ENCODE measurements around the gene OBSCN.

The OBSCN gene

GRCh38 chr1:228281631-228282328 is 73.9 kb downstream of the OBSCN start:
- CTCF ChIA-PET: interaction anchor here (1.5 kb wide), 1 partner anchor 151 kb away, joined by 4 read pairs; no protein-coding TSS in a partner anchor
- TF ChIP-seq FOXM1 (IDR thresholded peaks at IDR 0.05; ENCODE audit: borderline replicate concordance) (no peak), LEF1 (IDR thresholded peaks at IDR 0.05; ENCODE audit: borderline replicate concordance) (no peak), TARDBP (IDR thresholded peaks at IDR 0.05) (no peak), BHLHE40 (IDR thresholded peaks at IDR 0.05; ENCODE audit: borderline replicate concordance) (no peak), HDGF (IDR thresholded peaks at IDR 0.05; ENCODE audit: borderline replicate concordance) (no peak), ELF4 (IDR thresholded peaks at IDR 0.05) (no peak), SP1 (IDR thresholded peaks at IDR 0.05) (no peak), SUZ12 (IDR thresholded peaks at IDR 0.05) (no peak), FOXK2 (IDR thresholded peaks at IDR 0.05) (no peak), ZNF384 (IDR thresholded peaks at IDR 0.05) (no peak), PKNOX1 (IDR thresholded peaks at IDR 0.05) (no peak), FOXA1 (IDR thresholded peaks at IDR 0.05) (no peak), NFRKB (IDR thresholded peaks at IDR 0.05) (no peak), CTBP1 (IDR thresholded peaks at IDR 0.05; ENCODE audit: borderline replicate concordance) (no peak)
- POLR2A ChIA-PET: no interaction called here
- no peak for DNase-seq (ENCODE audit: extremely low spot score)

GRCh38 chr1:228282329-228283042 is 74.6 kb downstream of the OBSCN start:
- ChIA-PET POLR2A (no interaction called here), CTCF (interaction anchor here (1.5 kb wide), 1 partner anchor 152 kb away, joined by 4 read pairs; no protein-coding TSS in a partner anchor)
- DNase-seq (ENCODE audit: extremely low spot score): no peak
- TF ChIP-seq SUZ12 (IDR thresholded peaks at IDR 0.05): no peak
- TF ChIP-seq PKNOX1 (IDR thresholded peaks at IDR 0.05): no peak
- TF ChIP-seq BHLHE40 (IDR thresholded peaks at IDR 0.05; ENCODE audit: borderline replicate concordance): no peak

- DNase-seq (ENCODE audit: extremely low spot score): no peak
- no peak for TF ChIP-seq HDGF (IDR thresholded peaks at IDR 0.05; ENCODE audit: borderline replicate concordance)
- TF ChIP-seq CTBP1 (IDR thresholded peaks at IDR 0.05; ENCODE audit: borderline replicate concordance): no peak
- no peak for TF ChIP-seq FOXM1 (IDR thresholded peaks at IDR 0.05; ENCODE audit: borderline replicate concordance)
- TF ChIP-seq NFRKB (IDR thresholded peaks at IDR 0.05): no peak
- TF ChIP-seq PKNOX1 (IDR thresholded peaks at IDR 0.05): no peak
- ChIA-PET CTCF (no interaction called here), POLR2A (no interaction called here)
Measured at GRCh38 chr1:228283043-228283371, 75.2 kb downstream of the OBSCN start.

- DNase-seq (ENCODE audit: extremely low spot score): no peak
- POLR2A ChIA-PET: no interaction called here
- CTCF ChIA-PET: no interaction called here
- no peak for TF ChIP-seq SUZ12 (IDR thresholded peaks at IDR 0.05)
Measured at GRCh38 chr1:228283476-228284147, 75.8 kb downstream of the OBSCN start.

GRCh38 chr1:228284148-228284495 is 76.3 kb downstream of the OBSCN start:
- CTCF ChIA-PET: no interaction called here
- no peak for DNase-seq (ENCODE audit: extremely low spot score)
- POLR2A ChIA-PET: no interaction called here
- TF ChIP-seq FOXK2 (IDR thresholded peaks at IDR 0.05) (no peak), ARNT (IDR thresholded peaks at IDR 0.05) (no peak), ELF4 (IDR thresholded peaks at IDR 0.05) (no peak), ZNF384 (IDR thresholded peaks at IDR 0.05) (no peak)

GRCh38 chr1:228284521-228284920 is 76.7 kb downstream of the OBSCN start:
- CTCF ChIA-PET: no interaction called here
- POLR2A ChIA-PET: no interaction called here
- DNase-seq (ENCODE audit: extremely low spot score): no peak
- TF ChIP-seq ARNT (IDR thresholded peaks at IDR 0.05): no peak
- TF ChIP-seq BHLHE40 (IDR thresholded peaks at IDR 0.05; ENCODE audit: borderline replicate concordance): no peak
- TF ChIP-seq LEF1 (IDR thresholded peaks at IDR 0.05; ENCODE audit: borderline replicate concordance): no peak
- TF ChIP-seq TARDBP (IDR thresholded peaks at IDR 0.05): no peak
- no peak for TF ChIP-seq FOXK2 (IDR thresholded peaks at IDR 0.05)
- no peak; the same call in 1 of the 2 replicates for TF ChIP-seq PKNOX1 (IDR thresholded peaks at IDR 0.05)
- no peak for TF ChIP-seq SUZ12 (IDR thresholded peaks at IDR 0.05)
- no peak for TF ChIP-seq HDGF (IDR thresholded peaks at IDR 0.05; ENCODE audit: borderline replicate concordance)
- no peak for TF ChIP-seq FOXA1 (IDR thresholded peaks at IDR 0.05)
- TF ChIP-seq CTBP1 (IDR thresholded peaks at IDR 0.05; ENCODE audit: borderline replicate concordance): no peak
- no peak for TF ChIP-seq NFRKB (IDR thresholded peaks at IDR 0.05)
- TF ChIP-seq ZNF384 (IDR thresholded peaks at IDR 0.05): no peak
- no peak for TF ChIP-seq ELF4 (IDR thresholded peaks at IDR 0.05)
- TF ChIP-seq L3MBTL2 (conservative IDR thresholded peaks at IDR 0.05): no peak
- no peak for TF ChIP-seq SP1 (IDR thresholded peaks at IDR 0.05)
- TF ChIP-seq FOXM1 (IDR thresholded peaks at IDR 0.05; ENCODE audit: borderline replicate concordance): no peak

Data from HEK293T (cell line).